Activated CD8-positive, alpha-beta memory T cell treated with anti-CD3 and anti-CD28 coated beads for 48 hours (primary cell): ENCODE measurements around the gene TUBA3D.
"Not testable (repeated sequence)": the region's sequence is repeated elsewhere in the genome, so short reads cannot be mapped to it uniquely, and the experiment has no call there.

Experiments used
- DNase-seq, 3 experiments: peaks; one replicate each; pipeline ENCODE4 v3.0.0-alpha.2; 2020; ENCODE audit warnings: low read depth in 2 of 3, low spot score in 2 of 3

The TUBA3D gene

DNA sequence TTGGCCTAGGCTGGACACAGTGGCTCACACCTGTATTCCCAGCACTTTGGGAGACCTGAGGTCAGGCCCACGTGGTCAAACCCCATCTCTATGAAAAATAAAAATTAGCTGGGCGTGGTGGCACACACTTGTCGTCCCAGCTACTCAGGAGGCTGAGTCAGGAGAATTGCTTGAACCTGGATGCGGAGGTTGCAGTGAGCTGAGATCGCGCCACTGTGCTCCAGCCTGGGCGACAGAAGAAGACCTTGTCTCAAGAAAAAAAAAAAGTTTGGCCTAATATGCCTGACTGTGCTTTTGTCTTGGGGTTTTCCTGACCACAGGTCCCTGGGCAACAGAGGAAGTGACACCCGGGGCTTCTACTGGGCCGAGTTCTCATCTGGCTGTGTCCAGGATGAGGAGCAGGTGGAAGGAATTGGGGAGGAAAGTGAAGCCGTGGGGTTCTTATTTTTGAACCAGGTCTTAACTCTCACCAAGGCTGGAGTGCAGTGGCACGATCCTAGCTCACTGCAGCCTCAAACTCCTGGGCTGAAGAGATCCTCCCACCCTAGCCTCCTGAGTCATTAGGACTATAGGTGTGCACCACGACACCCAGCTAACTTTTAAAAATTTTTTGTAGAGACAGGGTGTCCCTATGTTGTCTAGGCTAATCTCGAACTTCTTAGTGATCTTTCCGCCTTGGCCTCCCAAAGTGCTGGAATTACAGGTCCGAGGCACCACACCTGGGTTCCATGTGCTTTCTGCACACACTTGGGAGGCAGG, 38.7 kb downstream of the TUBA3D start:
- DNase-seq, result not testable (repeated sequence)

DNA sequence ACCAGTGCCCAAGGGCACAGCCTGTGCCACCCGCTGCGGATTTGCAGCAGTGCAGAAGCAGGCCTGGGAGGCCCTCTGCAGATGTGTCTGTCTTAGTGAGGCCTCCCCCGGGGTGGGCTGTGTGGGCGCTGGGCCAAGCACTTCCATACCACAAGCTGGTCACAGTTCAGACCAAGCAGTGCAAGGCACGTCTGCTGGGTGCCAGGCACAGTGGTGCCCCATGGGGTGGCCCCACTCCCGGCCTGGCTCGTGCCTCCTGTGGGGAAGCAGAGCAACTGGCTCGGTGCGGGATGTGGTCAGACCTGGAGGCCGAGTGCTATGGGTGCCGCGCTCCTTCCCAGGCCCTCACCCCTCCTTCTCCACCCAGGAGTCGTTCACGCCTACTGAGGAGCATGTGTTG, 39.3 kb downstream of the TUBA3D start:
- not testable (repeated sequence) for DNase-seq

DNA sequence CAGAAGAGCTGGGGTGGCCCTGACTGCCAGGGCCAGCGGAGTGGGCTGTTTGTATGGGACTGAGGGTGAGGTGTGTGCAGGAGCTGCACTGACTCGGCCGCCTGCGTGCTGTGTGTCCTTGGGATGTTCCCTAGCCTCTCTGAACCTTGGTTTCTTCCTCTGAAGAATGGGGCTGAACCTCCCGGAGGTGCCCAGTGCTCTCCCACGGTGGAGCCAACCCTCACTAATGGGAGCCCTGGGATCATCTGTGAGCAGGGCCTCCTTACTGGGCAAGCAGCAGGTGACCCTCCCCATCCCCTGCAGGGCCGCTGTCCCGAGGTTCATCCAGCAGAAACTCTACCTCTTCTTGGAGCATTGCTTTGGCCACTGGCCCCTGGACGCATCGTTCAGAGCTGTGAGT, 40.1 kb downstream of the TUBA3D start:
- DNase-seq, result no peak

DNA sequence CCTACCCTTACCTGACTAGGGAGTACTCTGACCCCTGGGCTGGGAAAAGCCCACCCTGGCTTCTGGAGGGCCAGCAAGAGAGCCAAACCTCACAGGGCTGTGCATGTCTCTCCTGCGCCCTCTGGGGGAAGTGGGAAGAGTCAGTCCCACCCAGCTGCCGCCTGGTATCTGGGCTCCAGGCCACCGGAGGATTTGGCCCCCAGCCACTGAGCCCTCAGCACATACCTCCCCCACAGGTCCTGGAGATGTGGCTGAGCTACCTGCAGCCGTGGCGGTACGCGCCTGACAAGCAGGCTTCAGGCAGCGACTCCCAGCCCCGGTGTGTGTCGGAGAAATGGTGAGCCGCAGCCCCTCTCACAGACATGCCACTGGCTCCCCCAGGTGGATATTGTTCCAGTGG, 40.7 kb downstream of the TUBA3D start:
- not testable (repeated sequence) for DNase-seq

DNA sequence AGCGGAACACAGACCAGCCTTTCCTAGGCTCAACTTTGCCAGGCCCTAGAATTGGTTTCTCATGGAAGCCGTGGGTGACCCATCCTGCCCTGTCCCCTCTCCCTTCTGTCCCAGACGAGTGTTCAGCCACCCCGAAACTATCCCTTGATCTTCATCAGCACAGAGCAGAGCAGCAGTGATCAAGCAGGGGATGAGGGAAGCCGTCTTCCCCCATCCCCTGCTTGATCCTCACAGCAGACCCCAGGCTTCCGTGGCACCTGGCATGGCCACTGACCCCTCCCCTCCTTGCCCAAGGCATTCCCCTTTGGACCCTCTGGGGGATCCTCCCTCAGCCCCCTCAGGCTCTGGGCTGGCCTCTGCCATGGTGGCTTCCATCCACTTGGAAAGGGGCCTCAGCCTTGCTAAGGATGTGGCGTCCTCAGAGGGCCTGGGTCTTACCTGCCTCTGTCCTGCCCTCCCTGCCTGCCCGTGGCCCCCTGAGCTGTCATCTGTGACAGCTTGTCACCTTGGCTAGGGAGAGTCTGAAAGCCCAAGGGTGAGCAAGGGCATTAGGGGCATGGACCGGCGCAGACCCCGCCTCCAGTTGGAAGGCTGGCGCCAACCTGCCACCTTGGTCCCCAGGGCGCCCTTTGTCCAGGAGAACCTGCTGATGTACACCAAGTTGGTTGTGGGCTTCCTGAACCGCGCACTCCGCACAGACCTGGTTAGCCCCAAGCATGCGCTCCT, 41.4 kb downstream of the TUBA3D start:
- DNase-seq, result no peak

DNA sequence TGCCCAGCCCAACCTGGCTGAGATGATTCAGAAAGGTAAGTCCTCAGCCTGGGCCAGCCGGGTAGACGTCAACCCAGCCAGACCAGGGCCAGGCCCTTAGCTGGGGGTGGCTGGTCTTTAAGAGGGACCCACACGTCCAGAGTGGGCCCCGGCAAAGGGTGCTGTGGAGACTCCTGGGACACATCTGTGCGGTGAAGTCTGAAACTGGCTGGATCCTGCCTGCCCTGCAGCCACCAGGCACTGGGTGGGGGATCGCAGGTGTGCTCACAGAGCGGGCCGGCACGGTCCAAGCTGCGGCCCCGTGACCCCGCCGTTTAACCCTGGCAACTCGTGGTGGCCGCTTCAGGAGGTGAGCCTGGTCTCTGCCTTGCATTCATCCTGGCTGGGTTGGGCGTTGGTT, 41.9 kb downstream of the TUBA3D start:
- DNase-seq, result not testable (repeated sequence)

DNA sequence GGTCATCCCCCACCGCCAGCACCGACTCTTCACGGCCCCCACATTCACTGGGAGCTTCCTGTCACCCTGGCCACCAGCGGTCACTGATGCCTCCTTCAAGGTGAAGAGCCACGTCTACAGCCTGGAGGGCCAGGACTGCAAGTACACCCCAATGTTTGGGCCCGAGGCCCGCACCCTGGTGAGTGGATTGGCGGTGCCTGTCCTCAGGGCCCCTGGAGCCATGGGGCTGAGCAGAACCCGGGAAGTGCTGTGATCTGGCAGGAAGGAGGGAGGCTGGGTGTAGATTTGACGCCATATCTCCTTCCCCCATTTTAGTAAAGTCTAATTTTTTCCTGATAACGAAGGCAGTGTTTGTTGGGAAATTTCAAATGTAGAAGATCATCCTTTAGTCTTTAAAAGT, 42.6 kb downstream of the TUBA3D start:
- not testable (repeated sequence) for DNase-seq

DNA sequence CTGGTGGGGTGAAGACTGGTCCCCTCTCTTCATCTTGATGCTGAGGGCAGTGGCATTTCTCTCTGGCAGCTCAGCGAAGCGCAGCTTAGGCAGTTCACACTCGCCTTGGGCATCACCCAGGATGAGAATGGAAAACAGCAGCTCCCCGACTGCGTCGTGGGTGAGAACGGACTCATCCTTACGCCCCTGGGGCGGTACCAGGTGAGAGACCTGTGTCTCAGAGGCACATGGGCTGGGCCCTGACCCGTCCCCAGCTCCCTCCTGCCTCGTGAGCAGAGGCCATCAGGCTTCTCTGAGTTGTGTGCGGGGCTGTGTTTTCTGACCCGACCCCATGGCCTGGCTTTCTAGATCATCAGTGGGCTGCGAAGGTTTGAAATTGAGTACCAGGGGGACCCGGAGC, 43.5 kb downstream of the TUBA3D start:
- no peak for DNase-seq

DNA sequence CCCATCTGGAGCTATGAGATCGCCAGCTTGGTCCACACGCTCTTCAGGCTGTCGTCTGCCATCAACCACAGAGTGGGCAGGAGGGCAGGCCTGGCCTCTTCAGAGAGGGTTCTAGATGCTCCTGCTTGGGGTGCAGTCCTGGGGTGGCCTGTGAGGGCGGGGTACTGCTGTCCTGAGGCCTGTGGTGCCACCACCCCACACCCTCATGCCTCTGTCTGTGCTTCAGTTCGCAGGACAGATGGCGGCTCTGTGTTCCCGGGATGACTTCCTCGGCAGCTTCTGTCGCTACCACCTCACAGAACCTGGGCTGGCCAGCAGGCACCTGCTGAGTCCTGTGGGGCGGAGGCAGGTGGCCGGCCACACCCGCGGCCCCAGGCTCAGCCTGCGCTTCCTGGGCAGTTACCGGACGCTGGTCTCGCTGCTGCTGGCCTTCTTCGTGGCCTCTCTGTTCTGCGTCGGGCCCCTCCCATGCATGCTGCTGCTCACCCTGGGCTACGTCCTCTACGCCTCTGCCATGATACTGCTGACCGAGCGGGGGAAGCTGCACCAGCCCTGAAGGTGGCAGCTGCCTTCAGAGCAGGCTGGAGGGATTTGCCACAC, 44.1 kb downstream of the TUBA3D start:
- not testable (repeated sequence) for DNase-seq

DNA sequence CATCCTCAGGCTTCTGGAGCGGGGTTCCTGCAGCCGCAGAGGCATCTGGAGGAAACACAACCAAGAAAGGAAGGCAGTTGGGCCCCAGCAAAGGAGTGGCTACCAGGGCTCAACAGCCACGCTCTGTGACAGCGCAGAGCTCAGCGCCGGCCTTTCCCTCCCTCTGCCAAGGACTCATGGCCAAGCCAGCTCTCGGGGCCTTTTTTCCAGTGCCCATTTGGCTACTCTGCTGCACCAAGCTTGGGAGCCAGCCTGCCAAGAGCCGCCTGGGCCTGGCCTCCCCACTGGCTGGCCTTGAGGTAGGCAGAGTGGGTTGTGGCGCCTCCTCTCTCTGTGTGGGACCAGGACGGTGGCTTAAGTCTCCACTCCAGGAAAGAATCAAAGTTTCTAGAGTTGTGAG, 44.6 kb downstream of the TUBA3D start:
- DNase-seq, result no peak

DNA sequence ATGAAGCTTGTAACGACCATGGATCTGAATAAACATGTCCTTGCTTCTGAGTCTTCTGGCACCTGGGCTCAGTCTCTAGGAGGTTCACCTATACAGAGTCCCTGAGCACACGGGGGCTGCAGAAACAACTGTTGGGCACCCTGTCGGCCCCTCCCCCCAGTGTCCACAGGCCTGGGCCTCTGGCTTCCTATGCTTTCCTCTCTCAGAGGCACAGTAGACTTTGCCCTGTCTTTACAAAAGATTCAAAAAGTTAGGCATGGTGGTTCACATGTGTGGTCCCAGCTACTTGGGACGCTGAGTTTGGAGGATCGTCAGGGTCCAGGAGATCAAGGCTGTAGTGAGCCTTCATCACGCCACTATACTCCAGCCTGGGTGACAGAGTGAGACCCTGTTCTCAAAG, 45.6 kb downstream of the TUBA3D start:
- not testable (repeated sequence) for DNase-seq

DNA sequence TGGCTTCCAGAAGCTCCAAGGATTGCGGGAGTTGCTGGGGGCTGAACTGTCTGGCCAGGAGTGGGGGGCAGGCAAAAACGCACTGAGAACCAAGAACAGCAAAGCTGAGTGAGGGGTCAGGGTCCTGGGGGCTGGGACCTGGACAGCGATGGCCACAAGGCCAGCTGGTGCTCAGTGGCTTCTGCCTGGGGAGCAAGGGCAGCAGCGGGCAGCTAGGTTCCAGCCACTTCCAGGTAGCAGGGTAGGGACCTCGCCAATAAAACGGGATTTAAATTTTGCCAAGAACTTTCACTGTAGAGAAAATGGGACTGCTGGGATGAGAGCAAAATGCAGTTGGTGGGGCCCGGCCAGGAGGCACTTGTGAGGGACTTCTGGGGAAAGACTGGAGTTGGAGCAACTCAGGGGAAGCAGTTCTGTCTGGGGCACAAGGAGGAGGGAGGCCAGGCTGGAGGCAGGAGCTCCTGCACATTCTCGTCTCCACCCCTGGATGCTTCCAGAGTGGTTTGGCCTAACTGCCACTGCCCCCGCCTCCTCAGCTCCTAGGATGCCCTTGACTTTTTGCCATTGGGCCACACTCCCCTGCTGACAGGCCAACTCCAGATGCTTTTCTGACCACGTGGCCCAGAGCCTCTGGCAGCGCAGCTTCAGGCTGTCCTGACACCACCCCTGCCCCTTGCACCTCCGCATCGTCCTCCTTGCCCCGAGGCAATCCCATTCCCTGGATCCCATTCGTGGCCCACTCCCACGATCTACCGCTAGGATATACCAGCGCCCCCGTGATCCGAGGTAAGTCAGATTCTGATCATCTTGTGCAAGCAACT, 46.3 kb downstream of the TUBA3D start:
- DNase-seq, result no peak

DNA sequence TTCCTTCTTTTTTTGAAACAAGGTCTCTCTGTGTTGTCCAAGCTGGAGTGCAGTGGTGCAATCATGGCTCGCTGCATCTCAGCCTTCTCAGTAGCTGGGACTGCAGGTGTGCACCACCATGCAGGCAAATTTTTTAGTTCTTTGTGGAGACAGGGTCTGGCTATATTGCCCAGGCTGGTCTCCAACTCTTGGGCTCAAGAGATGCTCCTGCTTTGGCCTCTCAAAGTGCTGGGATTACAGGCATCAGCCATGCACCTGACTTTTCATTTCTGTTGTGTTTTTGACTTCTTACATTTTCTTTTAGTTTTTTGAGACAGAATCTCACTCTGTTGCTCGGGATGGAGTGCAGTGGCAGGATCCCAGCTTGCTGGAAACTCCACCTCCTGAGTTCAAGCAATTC, 49.3 kb downstream of the TUBA3D start:
- not testable (repeated sequence) for DNase-seq

DNA sequence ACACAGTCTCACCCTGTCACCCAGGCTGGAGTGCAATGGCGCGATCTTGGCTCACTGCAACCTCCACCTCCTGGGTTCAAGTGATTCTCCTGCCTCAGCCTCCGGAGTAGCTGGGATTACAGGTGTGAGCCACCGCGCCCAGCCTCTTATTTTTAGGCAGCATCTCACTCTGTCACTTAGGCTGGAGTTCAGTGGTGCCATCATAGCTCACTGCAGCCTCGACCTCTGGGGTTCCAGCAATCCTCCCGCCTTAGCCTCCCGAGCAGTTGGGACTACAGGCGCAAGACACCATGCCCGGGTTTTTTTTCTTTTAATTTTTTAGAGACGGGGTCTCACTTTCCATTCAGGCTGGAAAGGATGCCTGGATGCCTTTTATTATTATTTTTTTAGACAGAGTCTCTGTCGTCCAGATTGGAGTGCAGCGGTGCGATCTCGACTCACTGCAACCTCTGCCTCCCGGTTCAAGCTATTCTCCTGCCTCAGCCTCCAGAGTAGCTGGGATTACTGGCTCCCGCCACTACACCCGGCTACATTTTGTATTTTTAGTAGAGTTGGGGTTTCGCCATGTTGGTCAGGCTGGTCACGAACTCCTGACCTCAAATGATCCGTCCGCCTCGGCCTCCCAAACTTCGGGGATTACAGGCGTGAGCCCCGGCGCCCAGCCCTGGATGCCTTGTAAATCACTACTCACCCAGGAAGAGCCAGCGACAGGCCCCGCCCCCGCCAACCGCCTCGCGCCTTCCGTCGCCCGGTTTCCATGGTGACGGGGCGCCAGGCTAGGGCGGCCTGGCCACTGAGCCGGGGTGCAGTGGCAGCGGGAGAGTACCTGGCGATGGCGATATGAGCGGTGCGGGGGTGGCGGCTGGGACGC, 51.4 kb downstream of the TUBA3D start, which contains the start of gene CCDC74A:
Gene CCDC74A, plus strand, starts transcription at position 758 of the 871 bp plus-strand sequence. Its CDS starts 83 bp downstream, at position 841.
- peak; percentile 29 to 74 (median 41) for DNase-seq

DNA sequence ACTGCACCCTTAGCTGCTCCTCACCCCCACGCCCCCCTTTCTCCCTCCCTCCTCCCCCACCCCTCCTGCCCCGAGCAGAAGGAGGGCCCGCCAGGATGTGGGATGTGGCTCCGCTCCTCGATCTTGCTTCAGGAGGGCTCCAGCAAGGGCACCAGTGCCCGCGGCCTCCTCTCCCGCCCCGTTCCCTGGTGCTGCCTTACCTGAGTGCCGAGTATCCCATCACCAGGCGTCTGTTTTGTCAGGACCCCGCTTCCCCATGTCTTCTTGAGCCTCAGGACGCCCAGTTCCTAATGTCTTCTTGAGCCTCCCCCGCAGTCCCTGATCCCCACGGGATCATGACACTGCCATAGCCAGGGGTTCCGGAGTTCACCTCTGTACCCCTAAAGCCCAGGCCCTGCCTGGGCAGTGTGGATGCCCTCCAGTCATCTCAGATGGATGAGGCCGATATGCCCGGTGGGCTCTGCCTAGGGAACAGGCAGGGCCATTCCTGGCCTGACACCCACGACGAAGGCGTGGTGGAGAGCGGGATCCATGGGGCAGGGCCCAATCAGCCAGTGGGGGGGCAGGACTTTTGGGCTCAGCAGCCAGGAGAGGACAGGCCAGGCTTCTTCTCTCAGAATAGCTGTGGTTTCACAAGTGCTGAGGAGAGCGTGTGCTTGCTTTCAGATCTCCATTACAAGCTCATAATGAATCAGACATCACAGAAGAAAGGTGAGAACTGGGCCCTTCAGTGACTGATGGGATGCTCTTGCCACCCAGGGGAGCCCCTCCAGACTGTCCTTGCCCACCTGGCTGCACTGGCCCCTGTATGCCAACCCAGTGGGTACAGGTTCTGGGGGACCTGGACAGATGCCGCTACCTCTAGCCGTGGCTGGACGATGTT, 53.3 kb downstream of the TUBA3D start:
- not testable (repeated sequence) for DNase-seq

DNA sequence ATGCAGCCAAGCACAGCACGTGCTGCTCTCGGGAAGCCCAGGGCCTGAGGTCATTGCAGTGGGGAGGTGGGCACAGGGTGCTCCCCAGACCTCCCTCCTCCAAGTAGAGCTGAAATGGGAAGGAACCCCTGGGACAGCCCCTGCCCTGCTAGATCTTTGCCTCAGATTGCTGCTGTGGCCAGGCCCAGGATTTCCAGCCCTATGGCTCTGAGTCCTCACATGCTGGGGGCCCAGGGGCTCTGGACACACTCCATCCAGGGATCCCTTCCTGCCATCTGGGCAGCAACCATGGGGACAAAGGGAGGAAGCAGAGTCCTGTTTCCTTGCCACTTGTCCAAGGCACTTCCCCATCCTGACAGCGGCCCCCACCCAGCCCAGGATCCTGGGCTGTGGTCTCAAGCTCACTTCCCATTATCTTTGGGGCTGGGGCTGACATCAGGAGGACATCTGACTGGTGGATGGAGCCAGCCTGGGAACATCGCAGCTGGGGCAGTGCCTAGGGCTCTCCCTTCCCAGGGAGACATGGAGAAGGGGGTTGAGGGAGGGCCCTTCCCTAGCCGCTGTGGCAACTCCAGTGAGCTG, 54.0 kb downstream of the TUBA3D start:
- not testable (repeated sequence) for DNase-seq

DNA sequence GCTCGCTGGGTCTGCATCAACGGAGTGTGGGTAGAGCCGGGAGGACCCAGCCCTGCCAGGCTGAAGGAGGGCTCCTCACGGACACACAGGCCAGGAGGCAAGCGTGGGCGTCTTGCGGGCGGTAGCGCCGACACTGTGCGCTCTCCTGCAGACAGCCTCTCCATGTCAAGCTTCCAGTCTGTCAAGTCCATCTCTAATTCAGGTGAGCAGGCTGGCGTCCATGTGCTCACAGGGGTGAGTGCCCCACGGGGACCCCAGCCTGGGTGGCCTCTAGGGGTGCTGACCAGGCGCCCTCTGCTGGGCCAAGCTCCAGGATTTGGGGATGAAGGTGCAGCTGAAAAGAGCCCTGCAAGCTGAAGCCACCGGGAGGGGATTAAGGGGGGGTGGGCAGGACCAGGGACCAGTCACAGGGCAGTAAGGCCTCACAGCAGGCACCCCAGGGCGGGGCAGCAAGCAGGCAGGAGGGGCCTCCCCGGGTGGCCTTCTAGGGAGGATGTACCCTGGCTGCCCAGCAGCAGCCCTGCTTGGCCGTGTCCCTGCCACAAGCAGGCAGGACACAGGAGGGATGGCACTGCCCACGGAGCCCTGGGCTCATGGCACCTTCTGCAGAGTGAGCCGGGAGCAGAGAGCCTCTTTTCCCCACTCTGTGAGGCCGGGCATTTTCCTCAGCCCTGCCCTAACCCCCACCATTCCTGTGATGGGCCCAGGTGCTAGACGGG, 54.9 kb downstream of the TUBA3D start:
- DNase-seq, result not testable (repeated sequence)

DNA sequence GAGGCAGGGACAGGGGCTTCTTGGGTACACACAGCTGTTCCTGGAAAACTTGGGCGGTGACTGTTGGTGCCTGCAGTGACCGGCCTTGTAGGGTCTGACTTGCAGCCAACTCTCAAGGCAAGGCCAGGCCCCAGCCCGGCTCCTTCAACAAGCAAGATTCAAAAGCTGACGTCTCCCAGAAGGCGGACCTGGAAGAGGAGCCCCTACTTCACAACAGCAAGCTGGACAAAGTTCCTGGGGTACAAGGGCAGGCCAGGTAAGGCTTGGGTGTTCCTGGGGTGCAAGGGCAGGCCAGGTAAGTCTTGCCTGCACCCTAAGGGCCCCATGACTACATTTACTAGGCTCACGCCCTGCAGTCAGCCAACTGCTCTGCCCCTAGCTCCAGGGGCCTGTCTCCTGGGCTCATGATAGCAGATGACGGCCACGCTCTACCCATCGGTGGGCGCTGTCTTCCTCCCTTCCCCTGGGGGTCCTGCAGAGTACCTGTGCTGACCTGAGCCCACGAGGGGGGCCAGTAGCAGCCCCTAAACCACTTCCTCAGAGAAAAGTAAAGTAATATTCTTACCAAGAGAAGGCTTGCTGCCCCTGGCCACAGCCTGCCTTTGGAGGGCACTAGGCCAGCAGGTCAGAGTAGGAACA, 55.7 kb downstream of the TUBA3D start:
- not testable (repeated sequence) for DNase-seq
